ENCODE data around the gene RPS26.
"Not testable (repeated sequence)": the region's sequence is repeated elsewhere in the genome, so short reads cannot be mapped to it uniquely, and the experiment has no call there.

The RPS26 gene

GRCh38 chr12:56041552-56042429, at the start of gene RPS26:
TSS of gene RPS26 (plus strand) at chr12:56041918. CDS start at chr12:56042167, 249 bp downstream.
- DNase-seq (ENCODE audit: low spot score), result peak; percentile 94

- no peak for DNase-seq (ENCODE audit: low spot score)
Observed at GRCh38 chr12:55993230-55993853, 48.4 kb upstream of the RPS26 start.

GRCh38 chr12:55995366-55995765, 46.4 kb upstream of the RPS26 start:
- no peak for DNase-seq (ENCODE audit: low spot score)

- peak; percentile 86 for DNase-seq (ENCODE audit: low spot score)
Observed at GRCh38 chr12:55996201-55996714, 45.5 kb upstream of the RPS26 start.

GRCh38 chr12:55996715-55997534, 44.8 kb upstream of the RPS26 start, which contains the start of gene SUOX:
TSS of gene SUOX (plus strand) at chr12:55997276. CDS start at chr12:56002222, 4,946 bp downstream.
- peak; percentile 73 for DNase-seq (ENCODE audit: low spot score)

- no peak for DNase-seq (ENCODE audit: low spot score)
Observed at GRCh38 chr12:55997535-55997859, 44.2 kb upstream of the RPS26 start.

GRCh38 chr12:55999522-55999921, 42.2 kb upstream of the RPS26 start:
- DNase-seq (ENCODE audit: low spot score), result not testable (repeated sequence)

GRCh38 chr12:55999999-56000540, 41.6 kb upstream of the RPS26 start:
- DNase-seq (ENCODE audit: low spot score), result not testable (repeated sequence)

- no peak for DNase-seq (ENCODE audit: low spot score)
Observed at GRCh38 chr12:56001487-56002100, 40.1 kb upstream of the RPS26 start.

GRCh38 chr12:56003376-56003775, 38.3 kb upstream of the RPS26 start:
- not testable (repeated sequence) for DNase-seq (ENCODE audit: low spot score)

- no peak for DNase-seq (ENCODE audit: low spot score)
Observed at GRCh38 chr12:56004211-56004610, 37.5 kb upstream of the RPS26 start.

GRCh38 chr12:56007564-56008559, 33.9 kb upstream of the RPS26 start:
- peak; percentile 50 for DNase-seq (ENCODE audit: low spot score)

- DNase-seq (ENCODE audit: low spot score), result no peak
Observed at GRCh38 chr12:56010111-56010570, 31.6 kb upstream of the RPS26 start.

- no peak for DNase-seq (ENCODE audit: low spot score)
Observed at GRCh38 chr12:56011509-56012090, 30.1 kb upstream of the RPS26 start.

- no peak for DNase-seq (ENCODE audit: low spot score)
Observed at GRCh38 chr12:56013482-56013881, 28.2 kb upstream of the RPS26 start.

GRCh38 chr12:56014205-56014604, 27.5 kb upstream of the RPS26 start:
- no peak for DNase-seq (ENCODE audit: low spot score)

- DNase-seq (ENCODE audit: low spot score), result no peak
Observed at GRCh38 chr12:56017181-56017580, 24.5 kb upstream of the RPS26 start.

- no peak for DNase-seq (ENCODE audit: low spot score)
Observed at GRCh38 chr12:56018356-56018755, 23.4 kb upstream of the RPS26 start.

GRCh38 chr12:56020423-56021184, 21.1 kb upstream of the RPS26 start, which contains the start of gene IKZF4:
TSS of gene IKZF4 (plus strand) at chr12:56021043. CDS start at chr12:56021494, 451 bp downstream.
- DNase-seq (ENCODE audit: low spot score), result no peak

Data from hematopoietic multipotent progenitor cell treated with erythropoietin and hydrocortisone succinate and interleukin-3 and kit ligand, for 17 days (in vitro differentiated cells).